ENCODE results near the gene ZMIZ1.

DNA sequence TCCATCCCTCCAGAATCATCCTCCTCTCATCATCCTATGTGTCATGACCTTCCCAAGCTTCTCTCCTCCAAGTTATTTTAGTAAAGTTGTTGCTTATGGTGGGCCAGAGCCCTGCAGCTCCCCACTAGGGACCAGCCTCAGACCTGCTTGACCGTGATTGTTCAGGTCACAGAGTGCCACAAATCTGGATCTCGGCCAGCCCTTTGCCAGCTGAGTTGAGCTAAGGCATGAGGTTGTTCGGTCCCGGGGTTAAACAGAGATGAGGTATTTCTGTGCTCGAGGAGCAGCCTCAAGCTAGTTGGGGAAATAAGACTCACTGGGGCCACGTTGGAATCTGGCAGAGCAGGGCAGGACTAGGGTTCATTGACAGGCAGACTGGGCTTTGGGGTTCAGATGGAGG, 212.2 kb downstream of the ZMIZ1 start:
- TF ChIP-seq ZNF274 (IDR thresholded peaks at IDR 0.05; ENCODE audit: low read length) (no peak), ZNF274 (tag by site-specific recombination; IDR thresholded peaks at IDR 0.05; ENCODE audit: borderline replicate concordance) (no peak), ZNF404 (tag by site-specific recombination; IDR thresholded peaks at IDR 0.05) (no peak), ELK4 (IDR thresholded peaks at IDR 0.05; ENCODE audit: borderline replicate concordance, low read depth, low read length) (no peak), EGR2 (tag by site-specific recombination; IDR thresholded peaks at IDR 0.05; ENCODE audit: low read depth) (no peak), ZNF292 (tag by site-specific recombination; IDR thresholded peaks at IDR 0.05; ENCODE audit: borderline replicate concordance, low read depth) (no peak), ZNF350 (tag by site-specific recombination; IDR thresholded peaks at IDR 0.05) (no peak), KLF10 (tag by site-specific recombination; IDR thresholded peaks at IDR 0.05) (no peak), ZNF488 (tag by site-specific recombination; IDR thresholded peaks at IDR 0.05) (no peak), ZNF843 (tag by site-specific recombination; IDR thresholded peaks at IDR 0.05) (no peak), HIC1 (tag by site-specific recombination; IDR thresholded peaks at IDR 0.05) (no peak)
- TF ChIP-seq, protein P1, sequence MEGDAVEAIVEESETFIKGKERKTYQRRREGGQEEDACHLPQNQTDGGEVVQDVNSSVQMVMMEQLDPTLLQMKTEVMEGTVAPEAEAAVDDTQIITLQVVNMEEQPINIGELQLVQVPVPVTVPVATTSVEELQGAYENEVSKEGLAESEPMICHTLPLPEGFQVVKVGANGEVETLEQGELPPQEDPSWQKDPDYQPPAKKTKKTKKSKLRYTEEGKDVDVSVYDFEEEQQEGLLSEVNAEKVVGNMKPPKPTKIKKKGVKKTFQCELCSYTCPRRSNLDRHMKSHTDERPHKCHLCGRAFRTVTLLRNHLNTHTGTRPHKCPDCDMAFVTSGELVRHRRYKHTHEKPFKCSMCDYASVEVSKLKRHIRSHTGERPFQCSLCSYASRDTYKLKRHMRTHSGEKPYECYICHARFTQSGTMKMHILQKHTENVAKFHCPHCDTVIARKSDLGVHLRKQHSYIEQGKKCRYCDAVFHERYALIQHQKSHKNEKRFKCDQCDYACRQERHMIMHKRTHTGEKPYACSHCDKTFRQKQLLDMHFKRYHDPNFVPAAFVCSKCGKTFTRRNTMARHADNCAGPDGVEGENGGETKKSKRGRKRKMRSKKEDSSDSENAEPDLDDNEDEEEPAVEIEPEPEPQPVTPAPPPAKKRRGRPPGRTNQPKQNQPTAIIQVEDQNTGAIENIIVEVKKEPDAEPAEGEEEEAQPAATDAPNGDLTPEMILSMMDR (tag by site-specific recombination; IDR thresholded peaks at IDR 0.05): no peak
- TF ChIP-seq, protein P2, sequence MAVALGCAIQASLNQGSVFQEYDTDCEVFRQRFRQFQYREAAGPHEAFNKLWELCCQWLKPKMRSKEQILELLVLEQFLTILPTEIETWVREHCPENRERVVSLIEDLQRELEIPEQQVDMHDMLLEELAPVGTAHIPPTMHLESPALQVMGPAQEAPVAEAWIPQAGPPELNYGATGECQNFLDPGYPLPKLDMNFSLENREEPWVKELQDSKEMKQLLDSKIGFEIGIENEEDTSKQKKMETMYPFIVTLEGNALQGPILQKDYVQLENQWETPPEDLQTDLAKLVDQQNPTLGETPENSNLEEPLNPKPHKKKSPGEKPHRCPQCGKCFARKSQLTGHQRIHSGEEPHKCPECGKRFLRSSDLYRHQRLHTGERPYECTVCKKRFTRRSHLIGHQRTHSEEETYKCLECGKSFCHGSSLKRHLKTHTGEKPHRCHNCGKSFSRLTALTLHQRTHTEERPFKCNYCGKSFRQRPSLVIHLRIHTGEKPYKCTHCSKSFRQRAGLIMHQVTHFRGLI (tag by site-specific recombination; IDR thresholded peaks at IDR 0.05): no peak
- TF ChIP-seq, protein P3, sequence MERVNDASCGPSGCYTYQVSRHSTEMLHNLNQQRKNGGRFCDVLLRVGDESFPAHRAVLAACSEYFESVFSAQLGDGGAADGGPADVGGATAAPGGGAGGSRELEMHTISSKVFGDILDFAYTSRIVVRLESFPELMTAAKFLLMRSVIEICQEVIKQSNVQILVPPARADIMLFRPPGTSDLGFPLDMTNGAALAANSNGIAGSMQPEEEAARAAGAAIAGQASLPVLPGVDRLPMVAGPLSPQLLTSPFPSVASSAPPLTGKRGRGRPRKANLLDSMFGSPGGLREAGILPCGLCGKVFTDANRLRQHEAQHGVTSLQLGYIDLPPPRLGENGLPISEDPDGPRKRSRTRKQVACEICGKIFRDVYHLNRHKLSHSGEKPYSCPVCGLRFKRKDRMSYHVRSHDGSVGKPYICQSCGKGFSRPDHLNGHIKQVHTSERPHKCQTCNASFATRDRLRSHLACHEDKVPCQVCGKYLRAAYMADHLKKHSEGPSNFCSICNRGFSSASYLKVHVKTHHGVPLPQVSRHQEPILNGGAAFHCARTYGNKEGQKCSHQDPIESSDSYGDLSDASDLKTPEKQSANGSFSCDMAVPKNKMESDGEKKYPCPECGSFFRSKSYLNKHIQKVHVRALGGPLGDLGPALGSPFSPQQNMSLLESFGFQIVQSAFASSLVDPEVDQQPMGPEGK (tag by site-specific recombination; IDR thresholded peaks at IDR 0.05): no peak

Measured in HEK293 (cell line).